ENCODE measurements around the gene NMNAT2.
"Not testable (repeated sequence)": the region's sequence is repeated elsewhere in the genome, so short reads cannot be mapped to it uniquely, and the experiment has no call there.

Gene NMNAT2

GRCh38 chr1:183404476-183404875 lies 13.7 kb downstream of the NMNAT2 start:
- no peak overlapping the region for H3K4me3 ChIP-seq (ENCODE audit: low read depth, low read length)
- no peak for TF ChIP-seq CTCF (IDR thresholded peaks at IDR 0.05; ENCODE audit: borderline replicate concordance, insufficient read depth, low read depth, low read length)

- no peak overlapping the region for H3K4me3 ChIP-seq (ENCODE audit: low read depth, low read length)
- no peak for TF ChIP-seq CTCF (IDR thresholded peaks at IDR 0.05; ENCODE audit: borderline replicate concordance, insufficient read depth, low read depth, low read length)
These were observed 14.7 kb downstream of the NMNAT2 start for GRCh38 chr1:183403498-183403897.

- not testable (repeated sequence) for H3K4me3 ChIP-seq (ENCODE audit: low read depth, low read length)
These were observed 16.6 kb downstream of the NMNAT2 start for GRCh38 chr1:183401565-183401964.

GRCh38 chr1:183394435-183394834 lies 23.7 kb downstream of the NMNAT2 start:
- TF ChIP-seq CTCF (IDR thresholded peaks at IDR 0.05; ENCODE audit: borderline replicate concordance, insufficient read depth, low read depth, low read length): no peak

GRCh38 chr1:183391863-183392262 lies 26.3 kb downstream of the NMNAT2 start:
- no peak overlapping the region for H3K4me3 ChIP-seq (ENCODE audit: low read depth, low read length)
- TF ChIP-seq CTCF (IDR thresholded peaks at IDR 0.05; ENCODE audit: borderline replicate concordance, insufficient read depth, low read depth, low read length): no peak

More at GRCh38 chr1:183394435-183394834, 23.7 kb downstream of the NMNAT2 start:
- no peak overlapping the region for H3K4me3 ChIP-seq (ENCODE audit: low read depth, low read length)

- H3K4me3 ChIP-seq (ENCODE audit: low read depth, low read length): no peak overlapping the region
- no peak for TF ChIP-seq CTCF (IDR thresholded peaks at IDR 0.05; ENCODE audit: borderline replicate concordance, insufficient read depth, low read depth, low read length)
These were observed 27.6 kb downstream of the NMNAT2 start for GRCh38 chr1:183390561-183390960.

- TF ChIP-seq CTCF (IDR thresholded peaks at IDR 0.05; ENCODE audit: borderline replicate concordance, insufficient read depth, low read depth, low read length): no peak
- no peak overlapping the region for H3K4me3 ChIP-seq (ENCODE audit: low read depth, low read length)
These were observed 29.4 kb downstream of the NMNAT2 start for GRCh38 chr1:183388735-183389134.

All from GM12875 (cell line).